ENCODE results near the gene EMILIN2. TPM values are rescaled to one million over a fixed set of nuclear protein-coding genes. Genes with fewer than 3 reads are reported as not detected.

Gene EMILIN2
- total and polyA plus RNA-seq, 2 of the 8 experiments (the other 6 are each of a cell fraction or from before 2014, with no cell fraction given) = 6.0 to 7.5 TPM

- no peak overlapping the region for H2BK120ac ChIP-seq (replicated peaks; ENCODE audit: low read depth, low read length)
- H3K4me2 ChIP-seq (ENCODE audit: insufficient read depth in 1 of 2, low read depth in 2 of 2, low read length in 2 of 2) = no peak overlapping the region
- no peak overlapping the region for H4K5ac ChIP-seq (ENCODE audit: insufficient read length, low read depth, low read length)
- H2AK5ac ChIP-seq (ENCODE audit: low read depth, low read length) = no peak overlapping the region
- peaks cover 4 to 37% (median 20%) of the 10 kb centered on the region in 4 experiments; a peak in 7 of 8 replicates for H3K36me3 ChIP-seq (ENCODE audit: control insufficient read depth in 2 of 4, insufficient read depth in 4 of 4, low read length in 3 of 4)
- ChIA-PET POLR2A (ENCODE audit: partially characterized antibody) (no interaction called here), CTCF (ENCODE audit: partially characterized antibody) (interaction anchor here (0.9 to 2.0 kb wide), 3 partner anchors 20 to 318 kb away, joined by 3 to 6 read pairs (median 3); no protein-coding TSS in a partner anchor)
- H3K79me1 ChIP-seq (ENCODE audit: low read depth, low read length) = no peaks in the 10 kb centered on the region
- H2BK12ac ChIP-seq (ENCODE audit: low read depth, low read length) = no peak overlapping the region
- no peak overlapping the region for H2BK15ac ChIP-seq (ENCODE audit: low read length)
- FAIRE-seq (no peak), DNase-seq (ENCODE audit: low read depth in 1 of 2, low spot score in 2 of 2) (no peak)
- H3K14ac ChIP-seq (ENCODE audit: insufficient read length) = no peak overlapping the region
- H3K4me1 ChIP-seq (replicated peaks in 1 of 4; ENCODE audit: control insufficient read depth in 3 of 4, insufficient read depth in 4 of 4, low read length in 3 of 4) = peaks cover 2 to 5% (median 4%) of the 10 kb centered on the region in 4 experiments; a peak in 4 of 7 replicates
- no peaks in the 10 kb centered on the region for H4K20me1 ChIP-seq (replicated peaks in 1 of 2; ENCODE audit: control insufficient read depth in 1 of 2, insufficient read depth in 2 of 2, low read length in 2 of 2)
- no peak overlapping the region for H4K91ac ChIP-seq (replicated peaks; ENCODE audit: insufficient read length, low read length)
- H2BK5ac ChIP-seq (ENCODE audit: low read depth, low read length) = no peak overlapping the region
- no peak overlapping the region for H3K4ac ChIP-seq (replicated peaks; ENCODE audit: insufficient read length, low read depth, low read length)
- no peaks in the 10 kb centered on the region for H3K79me2 ChIP-seq (ENCODE audit: control insufficient read depth in 1 of 2, insufficient read depth in 2 of 2, low read length in 2 of 2)
- no peak overlapping the region for H4K8ac ChIP-seq (ENCODE audit: extremely low read depth, insufficient read depth, low read length)
- H3K23me2 ChIP-seq (ENCODE audit: low read depth, low read length) = no peaks in the 10 kb centered on the region
- H3K27ac ChIP-seq (ENCODE audit: low read depth, low read length) = no peak overlapping the region
- TF ChIP-seq CBX8 (IDR thresholded peaks at IDR 0.05; ENCODE audit: borderline replicate concordance, low read depth, low read length) (no peak), ASH2L (IDR thresholded peaks at IDR 0.05; ENCODE audit: low read length) (no peak), GABPA (IDR thresholded peaks at IDR 0.05; ENCODE audit: borderline replicate concordance, insufficient read depth, low read length) (no peak), CTBP2 (IDR thresholded peaks at IDR 0.05; ENCODE audit: borderline replicate concordance, insufficient read depth, insufficient read length, low read length) (no peak), GTF2F1 (IDR thresholded peaks at IDR 0.05; ENCODE audit: borderline replicate concordance, low read depth, low read length) (no peak), YY1 (IDR thresholded peaks at IDR 0.05; ENCODE audit: low read depth, low read length) (no peak), TCF12 (IDR thresholded peaks at IDR 0.05; ENCODE audit: low read depth, low read length) (no peak), RNF2 (IDR thresholded peaks at IDR 0.05; ENCODE audit: borderline replicate concordance, low read depth, low read length, missing control alignments, poor library complexity, severe bottlenecking) (no peak), FOSL1 (IDR thresholded peaks at IDR 0.05; ENCODE audit: insufficient read depth, low read depth, low read length) (no peak), ZNF274 (IDR thresholded peaks at IDR 0.05; ENCODE audit: borderline replicate concordance, extremely low read depth, low read length) (no peak)
- H3K23ac ChIP-seq (ENCODE audit: insufficient read length) = no peak overlapping the region
- H3K56ac ChIP-seq (replicated peaks; ENCODE audit: insufficient read length, low read depth, low read length) = no peak overlapping the region
- no peak overlapping the region for H3K18ac ChIP-seq (ENCODE audit: extremely low read depth, low read length)
- H3K9me3 ChIP-seq (ENCODE audit: insufficient read depth in 2 of 2, low read depth in 1 of 2, low read length in 1 of 2) = no peaks in the 10 kb centered on the region
- H2BK20ac ChIP-seq (ENCODE audit: low read length) = no peak overlapping the region
- H3K9ac ChIP-seq (replicated peaks in 1 of 4; ENCODE audit: extremely low read depth in 1 of 4, low read depth in 3 of 4, low read length in 3 of 4) = no peak overlapping the region
- whole genome bisulfite sequencing, 2 experiments (ENCODE audit: extremely low coverage in 1 of 2, insufficient coverage in 1 of 2, insufficient read length in 1 of 2, insufficient replicate concordance in 2 of 2, low coverage in 1 of 2, low lambda C conversion rate in 2 of 2, missing lambda C conversion rate in 1 of 2) = 89% methylated on average over 8 of the region's 8 CpGs; no CpG with 5 or more reads in 1 of the 2 experiments
- no peaks in the 10 kb centered on the region for H3K27me3 ChIP-seq (replicated peaks in 1 of 4; ENCODE audit: control insufficient read depth in 3 of 4, extremely low read depth in 1 of 4, insufficient read depth in 3 of 4, low read length in 3 of 4)
- H3K4me3 ChIP-seq (ENCODE audit: extremely low read depth in 1 of 4, insufficient read depth in 2 of 4, low read depth in 3 of 4, low read length in 4 of 4) = no peak overlapping the region
- no peak overlapping the region for H2AFZ ChIP-seq (ENCODE audit: low read length)
Observed at GRCh38 chr18:2927745-2928144, 80.9 kb downstream of the EMILIN2 start.
